Gastroesophageal sphincter (tissue), 4 donors: ENCODE measurements around the gene AHNAK2. TPM values are rescaled to one million over a fixed set of nuclear protein-coding genes. Genes with fewer than 3 reads are reported as not detected.
"Not testable (repeated sequence)": the region's sequence is repeated elsewhere in the genome, so short reads cannot be mapped to it uniquely, and the experiment has no call there.

Experiments used
- ATAC-seq: fragments of 150-250 bp; one replicate; pipeline ENCODE4 v1.9.1; 2016; ENCODE audit warnings: mild to moderate bottlenecking, moderate library complexity
- H3K27ac ChIP-seq, 4 donors: fragments of 200-600 bp; sonication (generic) in 3 of 4; 1 replicate in 3 of 4; 2 replicates in 1 of 4; pipeline ENCODE4 v1.5.1; 2016 to 2019
- H3K27me3 ChIP-seq: fragments of 200-600 bp; sonication (generic); one replicate; pipeline ENCODE4 v1.5.1; 2019
- H3K36me3 ChIP-seq, 2 donors: fragments of 200-600 bp; sonication (generic); one replicate each; pipeline ENCODE4 v1.5.1; 2019; ENCODE audit warnings: control low read depth in 1 of 2
- H3K4me1 ChIP-seq, 3 donors: fragments of 200-600 bp; sonication (generic); 1 replicate in 2 of 3; 2 replicates in 1 of 3; pipeline ENCODE4 v1.5.1; 2016 to 2019; ENCODE audit warnings: control low read depth in 2 of 3
- H3K4me3 ChIP-seq, 2 donors: fragments of 200-600 bp; sonication (generic); one replicate each; pipeline ENCODE4 v1.5.1; 2019; ENCODE audit warnings: mild to moderate bottlenecking in 1 of 2, moderate library complexity in 1 of 2
- H3K9me3 ChIP-seq, 3 donors: fragments of 200-600 bp; sonication (generic); one replicate each; pipeline ENCODE4 v1.5.1; 2017 to 2019; ENCODE audit warnings: control low read depth in 2 of 3
- CTCF ChIP-seq, 4 experiments: fragments of 200-600 bp in 2 of 4; fragments of 450-650 bp in 2 of 4; sonication (generic) in 1 of 4; IDR thresholded peaks; one replicate each; pipeline ENCODE4 v1.5.1; 2017 to 2019; ENCODE audit warnings: antibody characterized with exemption in 4 of 4, mild to moderate bottlenecking in 2 of 4, moderate library complexity in 2 of 4
- EP300 ChIP-seq: sonication (generic); formaldehyde crosslinking; IDR thresholded peaks from one replicate; pipeline ENCODE4 v1.6.1; 2017; ENCODE audit warnings: antibody characterized with exemption, mild to moderate bottlenecking
- POLR2A ChIP-seq, 2 donors: fragments of 450-650 bp; IDR thresholded peaks; one replicate each; pipeline ENCODE4 v1.6.1; 2017; ENCODE audit warnings: antibody characterized with exemption in 2 of 2, mild to moderate bottlenecking in 2 of 2, moderate library complexity in 1 of 2
- POLR2AphosphoS5 ChIP-seq: sonication (generic); formaldehyde crosslinking; IDR thresholded peaks from one replicate; pipeline ENCODE4 v1.6.1; 2017; ENCODE audit warnings: antibody characterized with exemption
- WGBS, 2 donors: methylation state at CpG; one replicate each; pipeline ENCODE4 v1.1.5; 2018; ENCODE audit warnings: low coverage in 1 of 2; 5-methylcytosine and 5-hydroxymethylcytosine counted together
- total RNA-seq, 4 donors: library from RNA; depleted of rRNA; stranded (reverse); fragments of >200 nt; gene quantifications; one replicate each; pipeline ENCODE4 v1.1.0, GENCODE V29; 2016

AHNAK2 gene
- total RNA-seq, 4 donors from 2014 or later, result 105 to 529 (median 239) TPM

- Histone ChIP-seq H3K27ac (no peak overlapping the region), H3K27me3 (no peaks in the 10 kb centered on the region), H3K9me3 (no peaks in the 10 kb centered on the region), H3K4me3 (no peak overlapping the region), H3K4me1 (peaks cover 0 to 24% (median 8%) of the 10 kb centered on the region in 3 donors), H3K36me3 (peaks cover 0 to 87% of the 10 kb centered on the region in 2 donors)
- 82 to 93% methylated on average over 3 to 8 of the region's 26 CpGs for WGBS, 2 donors
- TF ChIP-seq CTCF (IDR thresholded peaks at IDR 0.05) (no peak), EP300 (no peak), POLR2A (IDR thresholded peaks at IDR 0.05) (no peak), POLR2AphosphoS5 (no peak)
- no peak for ATAC-seq
Observed at GRCh38 chr14:104953896-104954656, 24.1 kb downstream of the AHNAK2 start.

GRCh38 chr14:104953097-104953496, 25.1 kb downstream of the AHNAK2 start:
- peaks cover 0 to 97% of the 10 kb centered on the region in 2 donors for H3K36me3 ChIP-seq
- TF ChIP-seq POLR2AphosphoS5 (no peak), CTCF (IDR thresholded peaks at IDR 0.05) (no peak), POLR2A (IDR thresholded peaks at IDR 0.05) (no peak), EP300 (no peak)

GRCh38 chr14:104951863-104952657, 26.1 kb downstream of the AHNAK2 start:
- H3K27me3 ChIP-seq, H3K27ac ChIP-seq, H3K9me3 ChIP-seq, ATAC-seq, H3K4me3 ChIP-seq: not testable (repeated sequence)
- 91 to 100% methylated on average over 2 to 10 of the region's 28 CpGs for WGBS, 2 donors
- Histone ChIP-seq H3K36me3 (peaks cover 0 to 100% of the 10 kb centered on the region in 2 donors), H3K4me1 (peaks cover 0 to 11% (median under 1%) of the 10 kb centered on the region in 3 donors)

More at GRCh38 chr14:104953097-104953496, 25.1 kb downstream of the AHNAK2 start:
- Histone ChIP-seq H3K27me3 (no peaks in the 10 kb centered on the region), H3K4me3 (no peak overlapping the region), H3K27ac (no peak overlapping the region), H3K4me1 (peaks cover 0 to 22% (median 8%) of the 10 kb centered on the region in 3 donors), H3K9me3 (no peaks in the 10 kb centered on the region)
- no peak for ATAC-seq
- WGBS, 2 donors, result 83 to 100% methylated on average over 2 to 7 of the region's 13 CpGs

- not testable (repeated sequence) for ATAC-seq, H3K9me3 ChIP-seq, H3K27me3 ChIP-seq, H3K27ac ChIP-seq, H3K4me1 ChIP-seq, H3K4me3 ChIP-seq
- peaks cover 0 to 100% of the 10 kb centered on the region in 2 donors for H3K36me3 ChIP-seq
- no CpG with 5 or more reads among the region's 15 CpGs for WGBS, 2 donors
Observed at GRCh38 chr14:104950701-104951100, 27.5 kb downstream of the AHNAK2 start.

- Histone ChIP-seq H3K36me3 (peaks cover 0 to 100% of the 10 kb centered on the region in 2 donors), H3K4me1 (no peaks in the 10 kb centered on the region), H3K27ac (no peak overlapping the region), H3K4me3 (no peak overlapping the region), H3K27me3 (no peaks in the 10 kb centered on the region), H3K9me3 (no peaks in the 10 kb centered on the region)
- WGBS, 2 donors, result 100% methylated on average over 1 of the region's 17 CpGs; no CpG with 5 or more reads in 1 of the 2 donors
- ATAC-seq, result no peak
- no peak for TF ChIP-seq POLR2A (IDR thresholded peaks at IDR 0.05)
- TF ChIP-seq EP300, result no peak
- no peak for TF ChIP-seq CTCF (IDR thresholded peaks at IDR 0.05)
- TF ChIP-seq POLR2AphosphoS5, result no peak
Observed at GRCh38 chr14:104950021-104950420, 28.2 kb downstream of the AHNAK2 start.

- not testable (repeated sequence) for H3K9me3 ChIP-seq, H3K4me3 ChIP-seq, ATAC-seq, H3K27me3 ChIP-seq, H3K27ac ChIP-seq, H3K4me1 ChIP-seq
- peaks cover 0 to 100% of the 10 kb centered on the region in 2 donors for H3K36me3 ChIP-seq
- WGBS, 2 donors, result 67% methylated on average over 1 of the region's 24 CpGs; no CpG with 5 or more reads in 1 of the 2 donors
Observed at GRCh38 chr14:104949406-104949955, 28.7 kb downstream of the AHNAK2 start.
